Smooth muscle cell (in vitro differentiated cells): ENCODE data around the gene C11orf86. TPM values are rescaled to one million over a fixed set of nuclear protein-coding genes. Genes with fewer than 3 reads are reported as not detected.
"Not testable (repeated sequence)": the region's sequence is repeated elsewhere in the genome, so short reads cannot be mapped to it uniquely, and the experiment has no call there.

ENCODE experiments used
- DNase-seq: peaks from one replicate; lab custom pipeline; 2025; ENCODE audit not compliant: unreplicated experiment; lab: John Stamatoyannopoulos, UW
- H2AFZ ChIP-seq: fragments of 200-600 bp; sonication (generic); 2 replicates; pipeline ENCODE4 v1.6.0; 2016; ENCODE audit warnings: antibody characterized with exemption, low read depth, mild to moderate bottlenecking
- H3F3A ChIP-seq: fragments of 200-600 bp; sonication (generic); 2 replicates; pipeline ENCODE4 v1.6.0; 2017; ENCODE audit warnings: antibody characterized with exemption, low read depth
- H3K27ac ChIP-seq: fragments of 200-600 bp; sonication (generic); 2 replicates; pipeline ENCODE4 v1.5.1; 2016; ENCODE audit warnings: low read depth, mild to moderate bottlenecking
- H3K27me3 ChIP-seq: fragments of 200-600 bp; sonication (generic); 2 replicates; pipeline ENCODE4 v1.6.1; 2016; ENCODE audit warnings: low read depth, mild to moderate bottlenecking
- H3K36me3 ChIP-seq: fragments of 200-600 bp; sonication (generic); 2 replicates; pipeline ENCODE4 v1.5.1; 2016; ENCODE audit warnings: low read depth
- H3K4me1 ChIP-seq: fragments of 200-600 bp; sonication (generic); 2 replicates; pipeline ENCODE4 v1.5.1; 2016; ENCODE audit warnings: low read depth
- H3K4me2 ChIP-seq: fragments of 200-600 bp; sonication (generic); 2 replicates; pipeline ENCODE4 v1.6.0; 2016; ENCODE audit warnings: mild to moderate bottlenecking
- H3K4me3 ChIP-seq: fragments of 200-600 bp; sonication (generic); 2 replicates; pipeline ENCODE4 v1.5.1; 2016; ENCODE audit warnings: mild to moderate bottlenecking
- H3K79me2 ChIP-seq: fragments of 200-600 bp; sonication (generic); 2 replicates; pipeline ENCODE4 v1.6.0; 2016; ENCODE audit warnings: low read depth, mild to moderate bottlenecking
- H3K9ac ChIP-seq: fragments of 200-600 bp; sonication (generic); 2 replicates; pipeline ENCODE4 v1.6.0; 2016; ENCODE audit warnings: low read depth
- H3K9me3 ChIP-seq: fragments of 200-600 bp; sonication (generic); replicated peaks from 2 replicates; pipeline ENCODE4 v1.5.1; 2016; ENCODE audit warnings: low read depth
- H4K20me1 ChIP-seq: fragments of 200-600 bp; sonication (generic); 2 replicates; pipeline ENCODE4 v1.6.0; 2016; ENCODE audit warnings: low read depth
- CTCF ChIP-seq: fragments of 200-600 bp; sonication (generic); IDR thresholded peaks from 2 replicates; pipeline ENCODE4 v1.5.1; 2017; ENCODE audit warnings: borderline replicate concordance, mild to moderate bottlenecking, antibody characterized with exemption; ENCODE audit not compliant: insufficient read depth, poor library complexity, severe bottlenecking
- WGBS: methylation state at CpG from one replicate; pipeline ENCODE4 v1.1.7; 2016; ENCODE audit warnings: low lambda C conversion rate; 5-methylcytosine and 5-hydroxymethylcytosine counted together
- polyA plus RNA-seq: library from polyadenylated mRNA; unstranded; fragments of >200 nt; fragmentation: Nextera tagmentation; extraction: Ambion mirVana; gene quantifications from 2 replicates; pipeline ENCODE4 v1.2.1, GENCODE V29; 2016
- total RNA-seq: library from RNA; depleted of rRNA; stranded (reverse); fragments of >200 nt; gene quantifications from 2 replicates; pipeline ENCODE4 v1.2.3, GENCODE V29; 2014

Gene C11orf86
- total and polyA plus RNA-seq, 2 experiments from 2014 or later, result not detected

- Histone ChIP-seq H3K9ac (no peak overlapping the region), H4K20me1 (no peaks in the 10 kb centered on the region), H3F3A (no peaks in the 10 kb centered on the region), H3K4me1 (no peaks in the 10 kb centered on the region), H3K27ac (no peak overlapping the region), H3K36me3 (no peaks in the 10 kb centered on the region), H3K27me3 (no peaks in the 10 kb centered on the region), H3K9me3 (no peaks in the 10 kb centered on the region), H2AFZ (peak overlapping the region; percentile 93), H3K4me3 (no peak overlapping the region), H3K79me2 (no peaks in the 10 kb centered on the region), H3K4me2 (peak overlapping the region; percentile 40)
- 81% methylated on average over 13 of the region's 13 CpGs for WGBS
- TF ChIP-seq CTCF, result no peak
- no peak for DNase-seq
These were observed 13.0 kb downstream of the C11orf86 start for GRCh38 chr11:66987924-66988637.

- WGBS, result 96% methylated on average over 27 of the region's 28 CpGs
- not testable (repeated sequence) for DNase-seq, H3K27me3 ChIP-seq
These were observed 13.6 kb downstream of the C11orf86 start for GRCh38 chr11:66988741-66989140.

GRCh38 chr11:66989360-66989759, 14.3 kb downstream of the C11orf86 start:
- not testable (repeated sequence) for DNase-seq, H3K36me3 ChIP-seq, H3K27ac ChIP-seq, H3K79me2 ChIP-seq, H3F3A ChIP-seq, H3K4me2 ChIP-seq, H3K9ac ChIP-seq, H3K27me3 ChIP-seq, H2AFZ ChIP-seq, H3K9me3 ChIP-seq, H4K20me1 ChIP-seq, H3K4me3 ChIP-seq, H3K4me1 ChIP-seq
- 90% methylated on average over 9 of the region's 9 CpGs for WGBS

More at GRCh38 chr11:66988741-66989140, 13.6 kb downstream of the C11orf86 start:
- H3K9ac ChIP-seq, H3K36me3 ChIP-seq, H3K27ac ChIP-seq, H2AFZ ChIP-seq, H4K20me1 ChIP-seq, H3K4me1 ChIP-seq, H3K9me3 ChIP-seq, H3F3A ChIP-seq, H3K4me2 ChIP-seq, H3K4me3 ChIP-seq, H3K79me2 ChIP-seq: not testable (repeated sequence)

GRCh38 chr11:66992041-66992440, 16.9 kb downstream of the C11orf86 start:
- H3K4me2 ChIP-seq, result no peak overlapping the region
- TF ChIP-seq CTCF, result no peak
- no peak overlapping the region for H3K4me3 ChIP-seq
- H3K27me3 ChIP-seq, result no peaks in the 10 kb centered on the region
- no peaks in the 10 kb centered on the region for H3K9me3 ChIP-seq
- 95% methylated on average over 2 of the region's 2 CpGs for WGBS
- H3F3A ChIP-seq, result no peaks in the 10 kb centered on the region
- H3K79me2 ChIP-seq, result no peaks in the 10 kb centered on the region
- no peak overlapping the region for H3K27ac ChIP-seq
- H2AFZ ChIP-seq, result no peak overlapping the region
- no peak overlapping the region for H3K9ac ChIP-seq
- H4K20me1 ChIP-seq, result no peaks in the 10 kb centered on the region
- H3K36me3 ChIP-seq, result no peaks in the 10 kb centered on the region
- no peaks in the 10 kb centered on the region for H3K4me1 ChIP-seq
- no peak for DNase-seq
